Measurements from ENCODE around the gene RAB3C.

RAB3C gene

GRCh38 chr5:58860680-58861079 is 277.8 kb downstream of the RAB3C start:
- Mint-ChIP-seq H3K36me3 (no peaks in the 10 kb centered on the region), H3K27me3 (peaks cover 7% of the 10 kb centered on the region), H3K27ac (no peak overlapping the region), H3K9me3 (no peaks in the 10 kb centered on the region), H3K4me3 (no peak overlapping the region), H3K4me1 (no peaks in the 10 kb centered on the region)
- ATAC-seq (ENCODE audit: low read depth) (no peak), DNase-seq (ENCODE audit: low spot score in 2 of 2) (no peak)

GRCh38 chr5:58868931-58869330 is 286.1 kb downstream of the RAB3C start:
- Mint-ChIP-seq H3K9me3 (no peaks in the 10 kb centered on the region), H3K36me3 (no peaks in the 10 kb centered on the region), H3K27me3 (peaks cover 4% of the 10 kb centered on the region), H3K4me3 (no peak overlapping the region), H3K27ac (no peak overlapping the region), H3K4me1 (no peaks in the 10 kb centered on the region)
- no peak for ATAC-seq (ENCODE audit: low read depth)
- DNase-seq (ENCODE audit: low spot score in 2 of 2): no peak

GRCh38 chr5:58871648-58872242 is 288.9 kb downstream of the RAB3C start:
- peak; percentile 44 for ATAC-seq (ENCODE audit: low read depth)
- Mint-ChIP-seq H3K4me1 (peaks cover 3% of the 10 kb centered on the region), H3K36me3 (no peaks in the 10 kb centered on the region), H3K4me3 (no peak overlapping the region), H3K27me3 (peaks cover 6% of the 10 kb centered on the region), H3K9me3 (no peaks in the 10 kb centered on the region), H3K27ac (no peak overlapping the region)
- DNase-seq (ENCODE audit: low spot score in 2 of 2): peak in 1 of 2 donors; percentile 21

GRCh38 chr5:58872670-58873273 is 289.9 kb downstream of the RAB3C start:
- Mint-ChIP-seq H3K27me3 (peaks cover 9% of the 10 kb centered on the region), H3K27ac (no peak overlapping the region), H3K36me3 (no peaks in the 10 kb centered on the region), H3K4me1 (peaks cover 3% of the 10 kb centered on the region), H3K9me3 (no peaks in the 10 kb centered on the region), H3K4me3 (no peak overlapping the region)
- ATAC-seq (ENCODE audit: low read depth) (no peak), DNase-seq (ENCODE audit: low spot score in 2 of 2) (no peak)

GRCh38 chr5:58875599-58875998 is 292.7 kb downstream of the RAB3C start:
- peaks cover 7% of the 10 kb centered on the region for H3K27me3 Mint-ChIP-seq
- ATAC-seq (ENCODE audit: low read depth) (no peak), DNase-seq (ENCODE audit: low spot score in 2 of 2) (no peak)
- no peaks in the 10 kb centered on the region for H3K36me3 Mint-ChIP-seq
- no peaks in the 10 kb centered on the region for H3K9me3 Mint-ChIP-seq
- H3K4me1 Mint-ChIP-seq: peaks cover 3% of the 10 kb centered on the region
- no peak overlapping the region for H3K4me3 Mint-ChIP-seq
- H3K27ac Mint-ChIP-seq: no peak overlapping the region

- ATAC-seq (ENCODE audit: low read depth) (no peak), DNase-seq (ENCODE audit: low spot score in 2 of 2) (no peak)
- no peaks in the 10 kb centered on the region for H3K36me3 Mint-ChIP-seq
- H3K27me3 Mint-ChIP-seq: peaks cover 6% of the 10 kb centered on the region
- peaks cover 2% of the 10 kb centered on the region for H3K4me1 Mint-ChIP-seq
- H3K27ac Mint-ChIP-seq: no peak overlapping the region
- peaks cover 2% of the 10 kb centered on the region for H3K9me3 Mint-ChIP-seq
- no peak overlapping the region for H3K4me3 Mint-ChIP-seq
Observed at GRCh38 chr5:58885260-58885659, 302.4 kb downstream of the RAB3C start.

GRCh38 chr5:58886315-58887207 is 303.7 kb downstream of the RAB3C start:
- H3K4me1 Mint-ChIP-seq: peaks cover 2% of the 10 kb centered on the region
- no peak overlapping the region for H3K4me3 Mint-ChIP-seq
- ATAC-seq (ENCODE audit: low read depth) (peak; percentile 86), DNase-seq (ENCODE audit: low spot score in 2 of 2) (peak; percentile 51 to 63)
- H3K27ac Mint-ChIP-seq: no peak overlapping the region
- no peaks in the 10 kb centered on the region for H3K36me3 Mint-ChIP-seq
- peaks cover 9% of the 10 kb centered on the region for H3K27me3 Mint-ChIP-seq
- H3K9me3 Mint-ChIP-seq: peaks cover 2% of the 10 kb centered on the region

- DNase-seq (ENCODE audit: low spot score in 2 of 2) (no peak), ATAC-seq (ENCODE audit: low read depth) (no peak)
- no peak overlapping the region for H3K27ac Mint-ChIP-seq
- H3K36me3 Mint-ChIP-seq: no peaks in the 10 kb centered on the region
- peaks cover 9% of the 10 kb centered on the region for H3K27me3 Mint-ChIP-seq
- peaks cover 5% of the 10 kb centered on the region for H3K4me1 Mint-ChIP-seq
- no peak overlapping the region for H3K4me3 Mint-ChIP-seq
- peaks cover 2% of the 10 kb centered on the region for H3K9me3 Mint-ChIP-seq
Observed at GRCh38 chr5:58887311-58887710, 304.4 kb downstream of the RAB3C start.

GRCh38 chr5:58887721-58888409 is 305.0 kb downstream of the RAB3C start:
- Mint-ChIP-seq H3K4me1 (peaks cover 5% of the 10 kb centered on the region), H3K36me3 (no peaks in the 10 kb centered on the region), H3K27ac (no peak overlapping the region), H3K9me3 (peaks cover 2% of the 10 kb centered on the region), H3K4me3 (no peak overlapping the region), H3K27me3 (peaks cover 9% of the 10 kb centered on the region)
- DNase-seq (ENCODE audit: low spot score in 2 of 2) (no peak), ATAC-seq (ENCODE audit: low read depth) (no peak)

- H3K9me3 Mint-ChIP-seq: no peaks in the 10 kb centered on the region
- peaks cover 5% of the 10 kb centered on the region for H3K4me1 Mint-ChIP-seq
- no peak for ATAC-seq (ENCODE audit: low read depth)
- peaks cover 6% of the 10 kb centered on the region for H3K27me3 Mint-ChIP-seq
- no peak overlapping the region for H3K4me3 Mint-ChIP-seq
- no peak for DNase-seq (ENCODE audit: low spot score in 2 of 2)
- no peak overlapping the region for H3K27ac Mint-ChIP-seq
- no peaks in the 10 kb centered on the region for H3K36me3 Mint-ChIP-seq
Observed at GRCh38 chr5:58890265-58890664, 307.4 kb downstream of the RAB3C start.

- no peak overlapping the region for H3K4me3 Mint-ChIP-seq
- H3K36me3 Mint-ChIP-seq: no peaks in the 10 kb centered on the region
- peaks cover 6% of the 10 kb centered on the region for H3K27me3 Mint-ChIP-seq
- H3K27ac Mint-ChIP-seq: no peak overlapping the region
- peaks cover 5% of the 10 kb centered on the region for H3K4me1 Mint-ChIP-seq
- H3K9me3 Mint-ChIP-seq: no peaks in the 10 kb centered on the region
- no peak for ATAC-seq (ENCODE audit: low read depth)
- no peak for DNase-seq (ENCODE audit: low spot score in 2 of 2)
Observed at GRCh38 chr5:58890701-58891085, 307.8 kb downstream of the RAB3C start.

- peaks cover 5% of the 10 kb centered on the region for H3K4me1 Mint-ChIP-seq
- H3K4me3 Mint-ChIP-seq: no peak overlapping the region
- ATAC-seq (ENCODE audit: low read depth) (peak; percentile 61), DNase-seq (ENCODE audit: low spot score in 2 of 2) (peak; percentile 40 to 47)
- H3K9me3 Mint-ChIP-seq: no peaks in the 10 kb centered on the region
- no peaks in the 10 kb centered on the region for H3K36me3 Mint-ChIP-seq
- H3K27ac Mint-ChIP-seq: no peak overlapping the region
- peaks cover 6% of the 10 kb centered on the region for H3K27me3 Mint-ChIP-seq
Observed at GRCh38 chr5:58891086-58891970, 308.5 kb downstream of the RAB3C start.

GRCh38 chr5:58891971-58892343 is 309.1 kb downstream of the RAB3C start:
- H3K36me3 Mint-ChIP-seq: no peaks in the 10 kb centered on the region
- no peaks in the 10 kb centered on the region for H3K9me3 Mint-ChIP-seq
- no peak overlapping the region for H3K4me3 Mint-ChIP-seq
- ATAC-seq (ENCODE audit: low read depth) (no peak), DNase-seq (ENCODE audit: low spot score in 2 of 2) (no peak)
- H3K27me3 Mint-ChIP-seq: peaks cover 8% of the 10 kb centered on the region
- H3K27ac Mint-ChIP-seq: no peak overlapping the region
- H3K4me1 Mint-ChIP-seq: peaks cover 3% of the 10 kb centered on the region

Data from memory B cell (primary cell).